IMR-90 (cell line): ENCODE data around the gene HKDC1. TPM values are rescaled to one million over a fixed set of nuclear protein-coding genes. Genes with fewer than 3 reads are reported as not detected.

ENCODE experiments used
- ATAC-seq: fragments of 200-7000 bp; cut with Tn5 transposase; 2 replicates; pipeline ENCODE4 v1.9.1; 2020; ENCODE audit warnings: low read depth, mild to moderate bottlenecking, moderate library complexity
- BruUV-seq: library from RNA; stranded (reverse); fragments of 400-500 nt; replicated peaks from 2 replicates; lab custom pipeline; 2021; lab: Mats Ljungman, UMichigan
- CTCF ChIA-PET: fragments of 300-600 bp; formaldehyde crosslinking; extraction: SDS; loops from one replicate; lab custom pipeline; 2021; ENCODE audit warnings: antibody characterized with exemption; lab: Yijun Ruan, JAX
- POLR2A ChIA-PET: fragments of 300-600 bp; sonication (Branson Sonifier 250); formaldehyde crosslinking; loops from one replicate; lab custom pipeline; 2022; ENCODE audit warnings: antibody characterized with exemption; ENCODE audit not compliant: unreplicated experiment; lab: Charles Lee
- DNase-seq: peaks from one replicate; pipeline ENCODE4 v3.0.0; 2013
- H2AFZ ChIP-seq: replicated peaks from 2 replicates; pipeline ENCODE3; 2013; ENCODE audit warnings: low read length, mild to moderate bottlenecking; ENCODE audit not compliant: poor library complexity
- H2AK5ac ChIP-seq: 2 replicates; pipeline ENCODE4 v1.6.1; 2013; ENCODE audit warnings: low read depth, low read length, inconsistent platforms
- H2AK9ac ChIP-seq: replicated peaks from 2 replicates; pipeline ENCODE3; 2013; ENCODE audit warnings: mild to moderate bottlenecking, low read depth, low read length, moderate library complexity; ENCODE audit not compliant: poor library complexity
- H2BK120ac ChIP-seq: 2 replicates; pipeline ENCODE4 v1.6.1; 2013; ENCODE audit warnings: low read depth, low read length, inconsistent platforms
- H2BK15ac ChIP-seq: 3 replicates; pipeline ENCODE4 v1.6.1; 2013; ENCODE audit warnings: low read depth, low read length, inconsistent platforms
- H2BK20ac ChIP-seq: 2 replicates; pipeline ENCODE4 v1.6.1; 2013; ENCODE audit warnings: low read depth, mild to moderate bottlenecking, inconsistent platforms, low read length, moderate library complexity
- H2BK5ac ChIP-seq: 2 replicates; pipeline ENCODE4 v1.6.1; 2013; ENCODE audit warnings: mild to moderate bottlenecking, low read depth, low read length, inconsistent platforms; ENCODE audit not compliant: poor library complexity, severe bottlenecking
- H3K14ac ChIP-seq: replicated peaks from 2 replicates; pipeline ENCODE4 v1.6.1; 2013; ENCODE audit warnings: low read depth, low read length, inconsistent platforms
- H3K18ac ChIP-seq: 2 replicates; pipeline ENCODE4 v1.6.1; 2013; ENCODE audit warnings: low read depth, low read length, control low read depth
- H3K23ac ChIP-seq: 2 replicates; pipeline ENCODE4 v1.6.1; 2013; ENCODE audit warnings: low read depth, low read length, inconsistent platforms
- H3K27ac ChIP-seq: 2 replicates; pipeline ENCODE4 v1.5.1; 2013; ENCODE audit warnings: mild to moderate bottlenecking, control low read depth, low read length; ENCODE audit not compliant: insufficient read depth
- H3K27me3 ChIP-seq: 2 replicates; pipeline ENCODE4 v1.6.1; 2013; ENCODE audit warnings: low read length; ENCODE audit not compliant: control insufficient read depth, insufficient read depth
- H3K36me3 ChIP-seq: 2 replicates; pipeline ENCODE4 v1.6.1; 2013; ENCODE audit warnings: low read length, mixed read lengths; ENCODE audit not compliant: control insufficient read depth, insufficient read depth
- H3K4ac ChIP-seq: 2 replicates; pipeline ENCODE4 v1.6.1; 2013; ENCODE audit warnings: low read depth, low read length, inconsistent platforms
- H3K4me1 ChIP-seq: 2 replicates; pipeline ENCODE4 v1.6.1; 2013; ENCODE audit warnings: low read length, mixed read lengths; ENCODE audit not compliant: control insufficient read depth, insufficient read depth
- H3K4me2 ChIP-seq: 2 replicates; pipeline ENCODE4 v1.6.1; 2013; ENCODE audit warnings: low read depth, mild to moderate bottlenecking, control low read depth, low read length, moderate library complexity
- H3K4me3 ChIP-seq: 2 replicates; pipeline ENCODE4 v1.5.1; 2013; ENCODE audit warnings: low read depth, mild to moderate bottlenecking, control low read depth, low read length, moderate library complexity; ENCODE audit not compliant: insufficient read depth
- H3K56ac ChIP-seq: 2 replicates; pipeline ENCODE4 v1.6.1; 2013; ENCODE audit warnings: low read length, inconsistent platforms; ENCODE audit not compliant: insufficient read depth; ENCODE audit errors: extremely low read depth
- H3K79me1 ChIP-seq, 2 experiments: 2 replicates each; pipeline ENCODE4 v1.6.1; 2013; ENCODE audit warnings: low read length in 2 of 2, inconsistent platforms in 1 of 2, low read depth in 1 of 2
- H3K9ac ChIP-seq: 2 replicates; pipeline ENCODE4 v1.6.1; 2013; ENCODE audit warnings: low read depth, low read length, control low read depth
- H3K9me1 ChIP-seq: 2 replicates; pipeline ENCODE4 v1.6.1; 2013; ENCODE audit warnings: low read length, inconsistent platforms; ENCODE audit not compliant: insufficient read depth
- H3K9me3 ChIP-seq: 2 replicates; pipeline ENCODE4 v1.6.1; 2013; ENCODE audit warnings: low read length; ENCODE audit not compliant: control insufficient read depth, insufficient read depth
- H4K20me1 ChIP-seq: 2 replicates; pipeline ENCODE4 v1.6.1; 2013; ENCODE audit warnings: low read length, inconsistent platforms; ENCODE audit not compliant: insufficient read depth
- H4K5ac ChIP-seq: 2 replicates; pipeline ENCODE4 v1.6.1; 2013; ENCODE audit warnings: mild to moderate bottlenecking, low read depth, low read length, control low read depth
- H4K8ac ChIP-seq, 2 experiments: 2 replicates each; pipeline ENCODE4 v1.6.1; 2013; ENCODE audit warnings: low read depth in 2 of 2, low read length in 2 of 2, control low read depth in 1 of 2, inconsistent platforms in 1 of 2
- H4K91ac ChIP-seq: 2 replicates; pipeline ENCODE4 v1.6.1; 2013; ENCODE audit warnings: low read depth, low read length, inconsistent platforms; ENCODE audit not compliant: insufficient read depth
- BHLHE40 ChIP-seq: fragments of 150-350 bp; IDR thresholded peaks from 2 replicates; pipeline ENCODE4 v1.6.1; 2016; ENCODE audit warnings: mild to moderate bottlenecking, low read depth, low read length
- CEBPB ChIP-seq: IDR thresholded peaks from 2 replicates; pipeline ENCODE4 v1.6.1; 2012; ENCODE audit warnings: low read depth, low read length, improper control_type of control experiment
- CHD1 ChIP-seq: IDR thresholded peaks from 2 replicates; pipeline ENCODE4 v1.6.1; 2012; ENCODE audit warnings: low read depth, low read length, improper control_type of control experiment
- CTCF ChIP-seq: conservative IDR thresholded peaks from 2 replicates; pipeline ENCODE4 v1.5.1; 2012; ENCODE audit warnings: mild to moderate bottlenecking, low read depth, low read length, improper control_type of control experiment
- FOS ChIP-seq: fragments of 150-350 bp; IDR thresholded peaks from 2 replicates; pipeline ENCODE4 v1.6.1; 2016; ENCODE audit warnings: low read depth, low read length
- MAFK ChIP-seq: IDR thresholded peaks from 2 replicates; pipeline ENCODE4 v1.6.1; 2012; ENCODE audit warnings: low read depth, low read length, improper control_type of control experiment
- MAZ ChIP-seq: IDR thresholded peaks from 2 replicates; pipeline ENCODE4 v1.6.1; 2012; ENCODE audit warnings: low read depth, mild to moderate bottlenecking, low read length, improper control_type of control experiment, moderate library complexity, borderline replicate concordance
- MXI1 ChIP-seq: IDR thresholded peaks from 2 replicates; pipeline ENCODE4 v1.6.1; 2012; ENCODE audit warnings: low read depth, mild to moderate bottlenecking, low read length, moderate library complexity, borderline replicate concordance
- NFE2L2 ChIP-seq: fragments of 150-350 bp; IDR thresholded peaks from 2 replicates; pipeline ENCODE4 v1.6.1; 2016; ENCODE audit warnings: low read depth, mild to moderate bottlenecking, low read length
- POLR2A ChIP-seq: IDR thresholded peaks from 2 replicates; pipeline ENCODE4 v1.6.1; 2012; ENCODE audit warnings: mild to moderate bottlenecking, low read depth, low read length
- RAD21 ChIP-seq: IDR thresholded peaks from 2 replicates; pipeline ENCODE4 v1.6.1; 2012; ENCODE audit warnings: low read length, improper control_type of control experiment
- RCOR1 ChIP-seq: IDR thresholded peaks from 2 replicates; pipeline ENCODE4 v1.6.1; 2012; ENCODE audit warnings: mild to moderate bottlenecking, low read length, improper control_type of control experiment; ENCODE audit not compliant: insufficient replicate concordance
- RFX5 ChIP-seq: IDR thresholded peaks from 2 replicates; pipeline ENCODE4 v1.8.0; 2012; ENCODE audit warnings: low read depth, mild to moderate bottlenecking, low read length, moderate library complexity
- SMC3 ChIP-seq: fragments of 150-350 bp; IDR thresholded peaks from 2 replicates; pipeline ENCODE4 v1.6.1; 2016; ENCODE audit warnings: low read depth, mild to moderate bottlenecking, antibody characterized with exemption, low read length, moderate library complexity
- WGBS, 2 experiments: methylation state at CpG; one replicate each; pipeline versions ENCODE4 v1.1.5 to v1.1.7; 2013; ENCODE audit warnings: missing lambda C conversion rate in 2 of 2; ENCODE audit not compliant: insufficient read length in 1 of 2; ENCODE audit errors: extremely low coverage in 2 of 2; 5-methylcytosine and 5-hydroxymethylcytosine counted together
- dilution Hi-C: fragments of 300-500 bp; cut with HindIII; formaldehyde crosslinking; loops from one replicate; pipeline ENCODE4 v1.14.3; 2018; ENCODE audit warnings: low sequenced_read_pairs; ENCODE audit not compliant: unreplicated experiment
- in situ Hi-C: fragments of 300-500 bp; cut with MboI; formaldehyde crosslinking; loops from 3 replicates; pipeline ENCODE4 v1.14.3; 2019; ENCODE audit warnings: low sequenced_read_pairs, inconsistent platforms, mixed read lengths
- intact Hi-C: fragments of 100-400 bp; cut with micrococcal nuclease; formaldehyde crosslinking; loops from 2 replicates; pipeline ENCODE4 v1.10.0; 2022
- polyA plus RNA-seq, 3 experiments: library from polyadenylated mRNA; depleted of rRNA; stranded (reverse); fragments of >200 nt; gene quantifications; 2 replicates each; pipeline ENCODE4 v1.2.3, GENCODE V29; 2012; ENCODE audit warnings: low replicate concordance in 1 of 3
- total RNA-seq: library from RNA; depleted of rRNA; stranded (reverse); fragments of >200 nt; gene quantifications from 2 replicates; pipeline ENCODE4 v1.2.3, GENCODE V29; 2012
- TF ChIP-seq, protein P1 (sequence below): fragments of 150-350 bp; IDR thresholded peaks from 2 replicates; pipeline ENCODE4 v1.6.1; 2016; ENCODE audit warnings: low read depth, mild to moderate bottlenecking, low read length, moderate library complexity, borderline replicate concordance
- TF ChIP-seq, protein P2 (sequence below): fragments of 150-350 bp; IDR thresholded peaks from 2 replicates; pipeline ENCODE4 v1.6.1; 2017; ENCODE audit warnings: mild to moderate bottlenecking, antibody characterized with exemption, low read length, low read depth

Gene HKDC1
- total and polyA plus RNA-seq, 2 of the 4 experiments (the other 2 are of a cell fraction): under 0.01 to 0.03 TPM

DNA sequence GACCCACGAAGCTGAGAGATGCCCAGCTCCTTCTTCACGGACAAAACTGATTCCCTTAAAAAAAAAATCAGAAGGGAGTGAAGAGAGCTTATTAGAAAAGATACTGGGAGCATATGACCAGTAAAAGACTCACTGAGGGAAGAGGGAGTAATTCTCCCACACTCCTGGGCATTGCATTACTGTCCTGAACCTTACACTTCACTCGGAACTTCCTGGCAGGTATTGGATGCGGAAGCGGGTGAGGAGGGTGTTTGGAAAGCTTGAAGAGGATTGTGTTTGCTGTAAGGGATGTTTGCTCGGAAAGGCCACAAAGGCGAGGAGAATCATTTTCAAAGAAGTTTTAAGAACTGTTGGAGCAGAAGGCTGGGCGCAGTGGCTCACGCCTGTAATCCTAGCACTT, 375 bp downstream of the HKDC1 start:
- dilution Hi-C loops: no loop called here
- Histone ChIP-seq H3K27me3 (no peaks in the 10 kb centered on the region), H3K79me1 (no peaks in the 10 kb centered on the region), H3K4ac (no peak overlapping the region), H4K5ac (no peak overlapping the region), H2BK120ac (no peak overlapping the region), H4K8ac (no peak overlapping the region), H3K4me3 (no peak overlapping the region), H3K23ac (no peak overlapping the region), H2BK5ac (no peak overlapping the region), H3K14ac (no peak overlapping the region), H4K20me1 (no peaks in the 10 kb centered on the region), H2BK20ac (no peak overlapping the region), H3K18ac (no peak overlapping the region), H2AK5ac (no peak overlapping the region), H2AFZ (no peak overlapping the region), H3K9me3 (no peaks in the 10 kb centered on the region), H4K91ac (no peak overlapping the region), H3K9ac (no peak overlapping the region), H2BK15ac (no peak overlapping the region), H2AK9ac (no peak overlapping the region), H3K56ac (no peak overlapping the region), H3K4me2 (no peak overlapping the region), H3K9me1 (0 out of 2 replicates have a peak, but pooled peaks cover 8% of the 10 kb centered on the region), H3K27ac (no peak overlapping the region), H3K36me3 (no peaks in the 10 kb centered on the region), H3K4me1 (peaks cover 3% of the 10 kb centered on the region; the same call in 1 of the 2 replicates)
- TF ChIP-seq POLR2A (no peak), MAZ (no peak), MXI1 (no peak), NFE2L2 (no peak), RAD21 (no peak), RCOR1 (no peak), CHD1 (no peak), FOS (no peak), BHLHE40 (no peak), MAFK (no peak), CEBPB (no peak), CTCF (no peak), RFX5 (no peak), SMC3 (no peak)
- TF ChIP-seq, protein P1, sequence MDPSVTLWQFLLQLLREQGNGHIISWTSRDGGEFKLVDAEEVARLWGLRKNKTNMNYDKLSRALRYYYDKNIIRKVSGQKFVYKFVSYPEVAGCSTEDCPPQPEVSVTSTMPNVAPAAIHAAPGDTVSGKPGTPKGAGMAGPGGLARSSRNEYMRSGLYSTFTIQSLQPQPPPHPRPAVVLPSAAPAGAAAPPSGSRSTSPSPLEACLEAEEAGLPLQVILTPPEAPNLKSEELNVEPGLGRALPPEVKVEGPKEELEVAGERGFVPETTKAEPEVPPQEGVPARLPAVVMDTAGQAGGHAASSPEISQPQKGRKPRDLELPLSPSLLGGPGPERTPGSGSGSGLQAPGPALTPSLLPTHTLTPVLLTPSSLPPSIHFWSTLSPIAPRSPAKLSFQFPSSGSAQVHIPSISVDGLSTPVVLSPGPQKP: no peak
- TF ChIP-seq, protein P2, sequence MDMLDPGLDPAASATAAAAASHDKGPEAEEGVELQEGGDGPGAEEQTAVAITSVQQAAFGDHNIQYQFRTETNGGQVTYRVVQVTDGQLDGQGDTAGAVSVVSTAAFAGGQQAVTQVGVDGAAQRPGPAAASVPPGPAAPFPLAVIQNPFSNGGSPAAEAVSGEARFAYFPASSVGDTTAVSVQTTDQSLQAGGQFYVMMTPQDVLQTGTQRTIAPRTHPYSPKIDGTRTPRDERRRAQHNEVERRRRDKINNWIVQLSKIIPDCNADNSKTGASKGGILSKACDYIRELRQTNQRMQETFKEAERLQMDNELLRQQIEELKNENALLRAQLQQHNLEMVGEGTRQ: no peak
- WGBS, 2 experiments: 100% methylated on average over 1 of the region's 9 CpGs; no CpG with 5 or more reads in 1 of the 2 experiments
- ATAC-seq (no peak), DNase-seq (no peak)
- intact Hi-C loops: no loop called here
- BruUV-seq: no TSS peak
- ChIA-PET POLR2A (no interaction called here), CTCF (no interaction called here)
- in situ Hi-C loops: no loop called here
